HepG2 (cell line): ENCODE results near the gene PRR9. TPM values are rescaled to one million over a fixed set of nuclear protein-coding genes. Genes with fewer than 3 reads are reported as not detected.

Experiments used
- ATAC-seq: fragments of 200-7000 bp; cut with Tn5 transposase; 3 replicates; pipeline ENCODE4 v1.9.1; 2020; ENCODE audit warnings: mild to moderate bottlenecking, moderate library complexity
- BruUV-seq: library from RNA; stranded (reverse); fragments of 400-500 nt; replicated peaks from 2 replicates; lab custom pipeline; 2021; lab: Mats Ljungman, UMichigan
- CTCF ChIA-PET: fragments of 300-600 bp; formaldehyde crosslinking; extraction: SDS; loops from one replicate; lab custom pipeline; 2021; ENCODE audit warnings: low total read pairs, inconsistent platforms, low intra/inter-chr PET ratio; lab: Yijun Ruan, JAX
- POLR2A ChIA-PET: fragments of 350-600 bp; sonication (Branson Sonifier 250); formaldehyde crosslinking; loops from one replicate; lab custom pipeline; 2020; ENCODE audit warnings: antibody characterized with exemption, inconsistent platforms; lab: Yijun Ruan, JAX
- DNase-seq: peaks from one replicate; pipeline ENCODE4 v3.0.0-alpha.2; 2015; ENCODE audit warnings: low spot score
- FAIRE-seq: peaks from 3 replicates; lab custom pipeline; 2011; peaks lifted over from hg19 to GRCh38; lab: Jason Lieb, UNC
- H2AFZ ChIP-seq: one replicate; pipeline ENCODE4 v1.6.1; 2011; ENCODE audit warnings: low read length, inconsistent platforms
- H3K27ac ChIP-seq: fragments of 300-600 bp; 3 replicates; pipeline ENCODE4 v1.8.0; 2011; ENCODE audit warnings: mixed run types, mild to moderate bottlenecking, mixed read lengths, low read length, inconsistent platforms; ENCODE audit not compliant: insufficient read depth; ENCODE audit errors: extremely low read length
- H3K27me3 ChIP-seq, 2 experiments: fragments of 200-600 bp in 1 of 2; 2 replicates in 1 of 2; 3 replicates in 1 of 2; pipeline versions ENCODE4 v1.6.0 to v1.8.0; 2011; ENCODE audit warnings: low read length in 2 of 2, mild to moderate bottlenecking in 2 of 2, moderate library complexity in 2 of 2, inconsistent platforms in 1 of 2; ENCODE audit not compliant: insufficient read depth in 2 of 2, control insufficient read depth in 1 of 2
- H3K36me3 ChIP-seq, 2 experiments: fragments of 200-600 bp in 1 of 2; replicated peaks in 1 of 2; 2 replicates in 1 of 2; 3 replicates in 1 of 2; pipeline versions ENCODE4 v1.5.1 to v1.8.0; 2011; ENCODE audit warnings: low read length in 2 of 2, inconsistent platforms in 1 of 2; ENCODE audit not compliant: insufficient read depth in 2 of 2, control insufficient read depth in 1 of 2
- H3K4me1 ChIP-seq: 2 replicates; pipeline ENCODE4 v1.5.1; 2012; ENCODE audit warnings: low read length, inconsistent platforms; ENCODE audit not compliant: insufficient read depth
- H3K4me2 ChIP-seq: 2 replicates; pipeline ENCODE4 v1.6.0; 2011; ENCODE audit warnings: low read depth, low read length, inconsistent platforms
- H3K4me3 ChIP-seq, 3 experiments: fragments of 200-600 bp in 1 of 3; sonication (generic), shearing (Covaris generic) in 1 of 3; replicated peaks in 1 of 3; 2 replicates each; pipeline ENCODE4 v1.5.1; 2011 to 2016; ENCODE audit warnings: low read length in 3 of 3, inconsistent platforms in 2 of 3, low read depth in 2 of 3, mild to moderate bottlenecking in 2 of 3, control low read depth in 1 of 3, mixed read lengths in 1 of 3; ENCODE audit not compliant: insufficient read depth in 1 of 3
- H3K79me2 ChIP-seq: one replicate; pipeline ENCODE4 v1.6.1; 2011; ENCODE audit warnings: low read length, inconsistent platforms; ENCODE audit not compliant: insufficient read depth
- H3K9ac ChIP-seq: 2 replicates; pipeline ENCODE4 v1.6.0; 2011; ENCODE audit warnings: mild to moderate bottlenecking, low read depth, low read length, inconsistent platforms; ENCODE audit not compliant: insufficient read depth
- H3K9me3 ChIP-seq: 2 replicates; pipeline ENCODE4 v1.5.1; 2012; ENCODE audit warnings: mild to moderate bottlenecking, low read length
- H4K20me1 ChIP-seq: 2 replicates; pipeline ENCODE4 v1.6.0; 2011; ENCODE audit warnings: inconsistent platforms, mild to moderate bottlenecking, low read length, moderate library complexity; ENCODE audit not compliant: insufficient read depth
- ZFP37 ChIP-seq: sonication (generic); formaldehyde crosslinking; IDR thresholded peaks from 2 replicates; pipeline ENCODE4 v1.4.0; 2020; ENCODE audit warnings: missing genetic modification reagents, borderline replicate concordance
- WGBS: methylation state at CpG from one replicate; pipeline ENCODE4 v1.1.6; 2017; ENCODE audit warnings: low lambda C conversion rate; 5-methylcytosine and 5-hydroxymethylcytosine counted together
- in situ Hi-C: cut with HindIII; loops from 2 replicates; pipeline ENCODE4 v1.10.0; 2017; ENCODE audit warnings: low pct_unique_long_range_greater_than_20kb; ENCODE audit not compliant: extremely low pct_ligation_motif_present
- intact Hi-C: fragments of 100-400 bp; cut with micrococcal nuclease; formaldehyde crosslinking; loops from one replicate; pipeline ENCODE4 v1.10.0; 2022; ENCODE audit not compliant: unreplicated experiment
- polyA plus RNA-seq, 8 experiments: library from polyadenylated mRNA; depleted of rRNA in 3 of 8; stranded (reverse) in 7 of 8; unstranded in 1 of 8; fragments of >200 nt; fragmentation: Illumina TruSeq in 4 of 8; extraction: Trizol in 4 of 8; gene quantifications; 2 replicates each; pipeline versions ENCODE4 v1.2.1 to v1.2.3, GENCODE V29; 2011 to 2016; ENCODE audit warnings: low read depth in 4 of 8, missing spikeins in 1 of 8, mixed read lengths in 1 of 8; ENCODE audit not compliant: insufficient read depth in 1 of 8
- total RNA-seq, 5 experiments: library from RNA; depleted of rRNA; stranded (reverse); fragments of >200 nt; fragmentation: Illumina TruSeq; extraction: Trizol; gene quantifications; 2 replicates each; pipeline ENCODE4 v1.2.3, GENCODE V29; 2016; ENCODE audit warnings: low read depth in 1 of 5

PRR9 gene
- total and polyA plus RNA-seq, 2 of the 13 experiments (the other 11 are each of a cell fraction or from before 2014, with no cell fraction given), result not detected

DNA sequence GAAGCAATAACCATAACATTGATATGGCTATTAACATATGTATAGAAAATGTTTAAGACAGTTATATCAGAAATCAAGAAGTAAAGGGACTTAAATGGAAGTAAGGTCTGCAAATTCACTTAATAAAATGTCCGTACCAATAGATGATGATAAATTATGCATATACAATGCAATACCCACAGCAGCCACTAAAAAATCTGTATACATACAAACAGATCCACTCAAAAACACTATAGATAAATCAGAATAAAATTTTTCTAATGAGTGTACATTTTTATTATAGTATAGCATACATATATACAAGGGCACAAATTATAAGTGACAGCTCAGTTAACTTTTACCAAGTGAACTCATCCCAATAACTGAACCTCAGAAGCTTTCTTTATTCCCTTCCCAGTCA, 48.1 kb downstream of the PRR9 start:
- in situ Hi-C loops, result no loop called here
- Histone ChIP-seq H4K20me1 (no peaks in the 10 kb centered on the region), H3K4me2 (no peak overlapping the region), H3K4me3 (no peak overlapping the region), H3K9me3 (no peaks in the 10 kb centered on the region), H3K27me3 (peaks cover 6 to 29% of the 10 kb centered on the region in 2 experiments), H3K27ac (no peak overlapping the region), H2AFZ (no peak overlapping the region), H3K36me3 (no peaks in the 10 kb centered on the region), H3K4me1 (no peaks in the 10 kb centered on the region), H3K79me2 (no peaks in the 10 kb centered on the region), H3K9ac (no peak overlapping the region)
- no peak for DNase-seq
- CTCF ChIA-PET, result no interaction called here
- intact Hi-C loops, result no loop called here
- no TSS peak for BruUV-seq
- no peak for TF ChIP-seq ZFP37 (CRISPR knock-in tag)
- POLR2A ChIA-PET, result no interaction called here
- no peak for FAIRE-seq
- no peak for ATAC-seq
- 10% methylated on average over 1 of the region's 1 CpG for WGBS

Other genes with a start within 250 kb of the PRR9 start
- gene SPRR4, start 246.9 kb upstream of the PRR9 start, total RNA-seq (2016; rRNA removed; fragmentation: Illumina TruSeq; extraction: Trizol), result not detected in 2 replicates
- gene SPRR4, start 246.9 kb upstream of the PRR9 start, polyA plus RNA-seq (2011; rRNA removed), result not detected in 2 replicates
- gene SPRR1A, start 233.5 kb upstream of the PRR9 start, total RNA-seq (2016; rRNA removed; fragmentation: Illumina TruSeq; extraction: Trizol), result not detected in 2 replicates
- not detected in 2 replicates for gene SPRR1A, start 233.5 kb upstream of the PRR9 start, polyA plus RNA-seq (2011; rRNA removed)
- not detected in 2 replicates for gene SPRR3, start 215.8 kb upstream of the PRR9 start, total RNA-seq (2016; rRNA removed; fragmentation: Illumina TruSeq; extraction: Trizol)
- gene SPRR3, start 215.8 kb upstream of the PRR9 start, polyA plus RNA-seq (2011; rRNA removed), result not detected in 2 replicates
- not detected in 2 replicates for gene SPRR1B, start 186.4 kb upstream of the PRR9 start, total RNA-seq (2016; rRNA removed; fragmentation: Illumina TruSeq; extraction: Trizol)
- not detected in 2 replicates for gene SPRR1B, start 186.4 kb upstream of the PRR9 start, polyA plus RNA-seq (2011; rRNA removed)
- gene SPRR2D, start 176.5 kb upstream of the PRR9 start, total RNA-seq (2016; rRNA removed; fragmentation: Illumina TruSeq; extraction: Trizol), result not detected in 2 replicates
- gene SPRR2D, start 176.5 kb upstream of the PRR9 start, polyA plus RNA-seq (2011; rRNA removed), result not detected in 2 replicates
- gene SPRR2A, start 160.1 kb upstream of the PRR9 start, total RNA-seq (2016; rRNA removed; fragmentation: Illumina TruSeq; extraction: Trizol), result not detected in 2 replicates
- not detected in 2 replicates for gene SPRR2A, start 160.1 kb upstream of the PRR9 start, polyA plus RNA-seq (2011; rRNA removed)
- gene SPRR2B, start 146.0 kb upstream of the PRR9 start, total RNA-seq (2016; rRNA removed; fragmentation: Illumina TruSeq; extraction: Trizol), result not detected in 2 replicates
- not detected in 2 replicates for gene SPRR2B, start 146.0 kb upstream of the PRR9 start, polyA plus RNA-seq (2011; rRNA removed)
- gene SPRR2E, start 123.1 kb upstream of the PRR9 start, total RNA-seq (2016; rRNA removed; fragmentation: Illumina TruSeq; extraction: Trizol), result not detected in 2 replicates
- not detected in 2 replicates for gene SPRR2E, start 123.1 kb upstream of the PRR9 start, polyA plus RNA-seq (2011; rRNA removed)
- not detected in 2 replicates for gene SPRR2F, start 104.1 kb upstream of the PRR9 start, total RNA-seq (2016; rRNA removed; fragmentation: Illumina TruSeq; extraction: Trizol)
- gene SPRR2F, start 104.1 kb upstream of the PRR9 start, polyA plus RNA-seq (2011; rRNA removed), result not detected in 2 replicates
- gene SPRR2G, start 66.7 kb upstream of the PRR9 start, total RNA-seq (2016; rRNA removed; fragmentation: Illumina TruSeq; extraction: Trizol), result not detected in 2 replicates
- not detected in 2 replicates for gene SPRR2G, start 66.7 kb upstream of the PRR9 start, polyA plus RNA-seq (2011; rRNA removed)
- not detected in 2 replicates for gene LELP1, start 14.2 kb upstream of the PRR9 start, total RNA-seq (2016; rRNA removed; fragmentation: Illumina TruSeq; extraction: Trizol)
- gene LELP1, start 14.2 kb upstream of the PRR9 start, polyA plus RNA-seq (2011; rRNA removed), result not detected in 2 replicates
- gene LORICRIN, start 42.1 kb downstream of the PRR9 start, total RNA-seq (2016; rRNA removed; fragmentation: Illumina TruSeq; extraction: Trizol), result not detected in 2 replicates
- not detected in 2 replicates for gene LORICRIN, start 42.1 kb downstream of the PRR9 start, polyA plus RNA-seq (2011; rRNA removed)
- not detected in 2 replicates for gene PGLYRP3, start 95.4 kb downstream of the PRR9 start, total RNA-seq (2016; rRNA removed; fragmentation: Illumina TruSeq; extraction: Trizol)
- not detected in 2 replicates for gene PGLYRP3, start 95.4 kb downstream of the PRR9 start, polyA plus RNA-seq (2011; rRNA removed)
- gene PGLYRP4, start 131.3 kb downstream of the PRR9 start, total RNA-seq (2016; rRNA removed; fragmentation: Illumina TruSeq; extraction: Trizol), result not detected in 2 replicates
- not detected in 2 replicates for gene PGLYRP4, start 131.3 kb downstream of the PRR9 start, polyA plus RNA-seq (2011; rRNA removed)
- 0.31 and 1.1 TPM in 2 replicates for gene S100A9, start 140.3 kb downstream of the PRR9 start, total RNA-seq (2016; rRNA removed; fragmentation: Illumina TruSeq; extraction: Trizol)
- gene S100A9, start 140.3 kb downstream of the PRR9 start, polyA plus RNA-seq (2011; rRNA removed), result 0.61 and 0.69 TPM in 2 replicates
- gene S100A12, start 158.0 kb downstream of the PRR9 start, total RNA-seq (2016; rRNA removed; fragmentation: Illumina TruSeq; extraction: Trizol), result not detected in 2 replicates
- gene S100A12, start 158.0 kb downstream of the PRR9 start, polyA plus RNA-seq (2011; rRNA removed), result not detected in 2 replicates
- gene S100A8, start 173.5 kb downstream of the PRR9 start, total RNA-seq (2016; rRNA removed; fragmentation: Illumina TruSeq; extraction: Trizol), result not detected in 2 replicates
- not detected in 2 replicates for gene S100A8, start 173.5 kb downstream of the PRR9 start, polyA plus RNA-seq (2011; rRNA removed)
- not detected in 2 replicates for gene S100A7A, start 198.9 kb downstream of the PRR9 start, total RNA-seq (2016; rRNA removed; fragmentation: Illumina TruSeq; extraction: Trizol)
- not detected in 2 replicates for gene S100A7A, start 198.9 kb downstream of the PRR9 start, polyA plus RNA-seq (2011; rRNA removed)
- not detected in 2 replicates for gene S100A7, start 243.1 kb downstream of the PRR9 start, total RNA-seq (2016; rRNA removed; fragmentation: Illumina TruSeq; extraction: Trizol)
- gene S100A7, start 243.1 kb downstream of the PRR9 start, polyA plus RNA-seq (2011; rRNA removed), result not detected in 2 replicates